ENCODE results near the gene AQP9.
A peak's percentile ranks its signal among the peaks of the same experiment; 100 is the strongest.
"Not testable (repeated sequence)": the region's sequence is repeated elsewhere in the genome, so short reads cannot be mapped to it uniquely, and the experiment has no call there.

Gene AQP9, protein sequence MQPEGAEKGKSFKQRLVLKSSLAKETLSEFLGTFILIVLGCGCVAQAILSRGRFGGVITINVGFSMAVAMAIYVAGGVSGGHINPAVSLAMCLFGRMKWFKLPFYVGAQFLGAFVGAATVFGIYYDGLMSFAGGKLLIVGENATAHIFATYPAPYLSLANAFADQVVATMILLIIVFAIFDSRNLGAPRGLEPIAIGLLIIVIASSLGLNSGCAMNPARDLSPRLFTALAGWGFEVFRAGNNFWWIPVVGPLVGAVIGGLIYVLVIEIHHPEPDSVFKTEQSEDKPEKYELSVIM

DNA sequence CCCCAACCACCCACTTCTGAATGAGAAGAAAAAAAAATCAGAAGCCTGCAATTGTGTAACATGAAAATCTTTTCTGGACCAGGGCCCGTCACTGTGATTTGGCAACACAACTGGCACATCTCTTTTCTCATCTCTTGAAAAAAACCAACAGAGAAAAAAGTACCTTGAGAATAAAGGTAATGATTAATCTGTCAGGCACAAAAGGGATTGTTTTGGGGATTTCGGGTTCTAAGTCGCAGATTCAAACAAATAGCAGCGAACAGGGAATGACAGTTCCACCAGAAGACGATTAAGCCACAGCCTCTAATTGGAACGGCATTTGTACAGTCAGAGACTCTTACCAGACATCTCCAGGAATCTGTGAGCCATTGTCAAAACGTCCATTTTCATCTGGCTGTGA is at the start of gene AQP9:
TSS of gene AQP9 (plus strand) at position 276 of the 400 bp plus-strand sequence. CDS start 185 bp downstream, outside the sequence.
- no peak for ATAC-seq
- no peak for DNase-seq

DNA sequence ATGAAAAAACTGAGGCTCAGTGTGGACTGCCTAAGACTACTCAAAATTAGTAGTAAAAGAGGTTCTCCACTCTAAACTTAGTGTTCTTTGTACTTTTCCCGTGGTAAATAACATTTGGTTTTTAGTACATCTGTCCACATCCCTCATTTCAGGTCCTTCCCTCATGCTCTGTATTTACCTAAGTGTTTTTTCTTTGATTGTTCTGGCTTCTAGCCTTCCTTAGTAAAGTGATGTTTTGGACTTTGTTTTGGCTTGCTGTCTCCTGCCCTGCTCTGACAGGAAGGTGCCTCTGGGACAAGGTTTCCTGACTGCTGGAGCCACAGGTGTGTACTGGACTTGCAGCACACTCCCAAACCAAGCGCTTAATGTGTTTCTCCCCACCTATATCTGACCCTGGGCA is 42.8 kb upstream of the AQP9 start:
- no peak for DNase-seq
- ATAC-seq = no peak

DNA sequence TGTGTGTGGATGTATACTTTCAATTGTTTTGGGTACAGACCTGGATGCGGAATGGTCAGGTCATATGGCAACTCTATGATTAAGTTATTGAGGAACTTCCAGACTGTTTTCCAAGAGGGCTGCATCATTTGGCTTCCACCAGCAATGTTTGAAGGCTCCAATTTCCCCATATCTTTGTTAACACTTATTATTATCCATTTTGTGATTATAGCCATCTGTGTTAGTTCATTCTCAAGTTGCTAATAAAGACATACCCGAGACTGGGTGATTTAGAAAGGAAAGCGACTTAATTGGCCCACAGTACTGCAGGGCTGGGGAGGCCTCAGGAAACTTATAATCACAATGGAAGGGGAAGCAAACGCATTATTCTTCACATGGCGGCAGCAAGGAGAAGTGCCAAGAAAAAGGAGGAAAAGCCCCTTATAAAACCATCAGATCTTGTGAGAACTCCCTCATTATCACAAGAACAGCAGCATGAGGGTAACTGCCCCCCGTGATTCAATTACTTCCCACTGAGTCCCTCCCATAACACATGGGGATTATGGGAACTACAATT is 41.6 kb upstream of the AQP9 start:
- ATAC-seq (no peak), DNase-seq (no peak)

DNA sequence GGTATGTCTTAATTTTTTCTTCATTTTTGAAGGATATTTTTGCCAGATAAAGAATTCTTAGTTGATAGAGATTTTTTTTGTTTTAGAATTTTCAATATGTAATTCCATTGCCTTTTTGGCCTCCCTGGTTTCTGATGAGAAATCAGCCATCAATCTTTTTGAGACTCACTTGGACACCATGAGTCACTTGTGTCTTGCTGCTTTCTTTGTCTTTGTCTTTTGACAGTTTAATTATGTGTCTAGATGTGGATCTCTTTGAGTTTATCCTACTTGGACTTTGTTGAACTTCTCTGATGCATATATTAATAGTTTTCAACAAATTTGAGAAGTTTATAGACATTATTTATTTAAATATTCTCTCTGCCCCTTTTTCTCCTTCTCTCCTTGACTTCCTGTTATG is 34.7 kb upstream of the AQP9 start:
- ATAC-seq = no peak
- no peak for DNase-seq

DNA sequence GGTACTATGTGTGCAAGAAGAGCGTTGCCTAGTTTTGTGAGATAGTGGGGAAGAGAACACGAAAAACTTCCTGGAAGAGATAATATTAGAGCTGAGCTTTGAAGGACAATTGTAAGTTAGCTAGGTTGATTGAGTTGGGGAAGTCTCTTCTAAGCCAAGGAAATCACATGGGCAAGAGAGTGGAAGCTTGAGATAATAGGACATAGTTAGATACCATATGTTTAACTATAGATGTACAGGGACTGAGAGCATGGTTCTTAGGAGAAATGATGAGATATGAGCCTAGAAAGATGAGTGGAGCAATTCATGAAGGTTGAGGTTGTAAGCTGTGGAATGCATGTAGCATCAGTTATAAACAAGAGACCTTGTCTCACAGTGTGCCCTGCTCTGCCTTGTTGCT is 30.1 kb upstream of the AQP9 start:
- no peak for ATAC-seq
- no peak for DNase-seq

DNA sequence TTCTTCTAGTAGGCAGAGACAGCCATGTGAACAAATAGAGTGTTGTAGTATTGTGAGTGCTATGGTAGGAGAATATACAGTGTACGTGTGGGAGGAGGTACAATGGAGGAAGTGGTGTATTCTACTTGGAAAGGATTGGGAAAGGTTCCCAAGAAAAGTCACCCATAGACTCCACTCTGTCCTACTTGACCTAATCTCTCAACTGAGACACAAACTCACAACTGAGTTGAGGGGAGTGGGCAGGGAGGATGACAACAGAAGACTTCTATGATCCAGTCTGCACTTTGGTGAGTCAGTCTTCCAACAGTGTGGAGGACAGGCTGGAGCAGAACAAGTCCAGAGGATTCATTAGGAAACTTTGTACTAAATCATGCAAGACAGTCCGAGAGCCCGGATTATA is 28.8 kb upstream of the AQP9 start:
- no peak for ATAC-seq
- DNase-seq = no peak

DNA sequence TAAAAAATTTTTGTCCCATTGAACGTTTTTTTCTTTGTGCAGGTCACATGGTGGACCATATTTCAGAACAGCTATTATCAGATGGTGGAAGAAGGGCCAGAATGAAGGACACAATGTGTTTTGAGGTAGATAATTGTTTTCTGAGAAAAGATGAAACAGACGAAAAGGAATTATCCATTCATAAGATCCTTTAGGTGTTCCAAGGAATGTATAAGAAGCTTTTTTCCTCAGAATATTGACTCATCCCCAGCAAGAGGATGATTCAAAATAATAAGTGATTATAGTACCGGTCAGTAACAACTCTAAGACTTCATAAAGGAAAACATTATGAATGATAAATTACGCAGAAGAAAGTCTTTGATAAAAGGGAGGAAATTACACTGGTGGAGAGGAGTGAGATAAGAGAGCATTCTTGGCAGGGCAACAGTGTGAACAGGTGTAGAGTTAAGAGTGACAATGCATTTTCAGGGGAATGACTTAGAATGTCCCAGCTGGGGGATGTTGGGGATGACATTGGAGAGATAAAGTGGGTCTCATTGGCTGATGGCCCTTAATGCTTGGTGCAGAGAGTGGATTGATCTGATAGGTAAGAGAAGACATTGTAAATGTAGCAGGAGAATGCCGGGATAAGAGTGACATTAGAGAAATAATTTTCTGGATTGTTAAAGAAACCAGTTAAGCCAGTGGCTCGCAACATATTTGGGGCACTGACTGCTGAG is 27.0 kb upstream of the AQP9 start:
- ATAC-seq (no peak), DNase-seq (no peak)

DNA sequence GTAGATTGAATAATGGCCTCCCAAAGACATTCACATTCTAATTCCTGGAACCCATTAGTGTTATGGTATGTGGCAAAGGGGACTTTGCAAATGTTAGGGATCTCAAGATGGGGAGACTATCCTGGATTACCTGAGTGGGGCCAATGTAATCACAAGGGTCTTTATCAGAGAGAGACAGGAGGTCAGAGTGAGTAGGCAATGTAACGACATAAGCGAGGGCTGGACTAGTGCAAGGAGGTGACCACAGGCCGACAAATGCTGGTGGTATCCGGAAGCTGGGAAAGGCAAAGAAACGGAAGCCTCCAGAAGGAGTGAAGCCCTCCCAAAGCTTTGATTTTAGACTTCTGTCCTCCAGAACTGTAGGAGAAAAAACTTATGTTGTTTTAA is 26.5 kb upstream of the AQP9 start:
- DNase-seq = no peak
- no peak for ATAC-seq

DNA sequence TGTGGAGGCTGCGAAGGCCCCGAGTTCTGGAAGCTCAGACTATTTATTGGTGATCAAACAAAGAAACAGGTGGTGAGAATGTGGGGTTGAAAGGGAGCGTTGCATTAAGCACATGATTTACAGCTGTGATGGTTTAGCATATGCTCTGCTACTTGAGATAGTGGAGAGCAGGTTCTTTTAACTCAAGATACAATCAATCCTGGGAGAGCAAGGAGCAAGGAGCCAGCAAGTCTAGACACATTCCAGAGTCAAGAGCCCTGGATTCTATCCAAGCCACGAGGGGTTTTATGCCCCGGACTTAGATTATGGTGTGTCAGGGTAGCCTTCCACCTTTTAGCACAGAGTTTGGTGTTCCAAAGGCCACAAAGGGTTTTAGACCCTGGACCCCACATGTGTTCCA is 24.8 kb upstream of the AQP9 start:
- not testable (repeated sequence) for DNase-seq, ATAC-seq

DNA sequence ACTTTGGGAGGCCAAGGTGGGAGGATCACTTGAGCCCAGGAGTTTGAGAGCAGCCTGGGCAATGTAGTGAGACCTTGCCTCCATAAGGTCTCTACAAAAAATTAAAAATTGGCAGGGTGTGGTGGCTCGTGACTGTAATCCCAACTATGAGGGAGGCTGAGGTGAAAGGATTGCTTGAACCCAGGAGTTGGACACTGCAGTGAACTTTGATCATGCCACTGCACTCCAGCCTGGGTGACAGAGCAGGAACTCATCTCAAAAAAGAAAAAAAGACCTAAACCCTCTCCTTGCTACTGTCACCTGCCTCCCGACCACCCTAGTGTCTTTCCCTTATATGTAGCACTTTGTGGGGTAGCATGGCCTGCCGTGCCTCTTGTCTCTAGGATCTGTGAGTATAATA is 23.8 kb upstream of the AQP9 start:
- no peak for DNase-seq

DNA sequence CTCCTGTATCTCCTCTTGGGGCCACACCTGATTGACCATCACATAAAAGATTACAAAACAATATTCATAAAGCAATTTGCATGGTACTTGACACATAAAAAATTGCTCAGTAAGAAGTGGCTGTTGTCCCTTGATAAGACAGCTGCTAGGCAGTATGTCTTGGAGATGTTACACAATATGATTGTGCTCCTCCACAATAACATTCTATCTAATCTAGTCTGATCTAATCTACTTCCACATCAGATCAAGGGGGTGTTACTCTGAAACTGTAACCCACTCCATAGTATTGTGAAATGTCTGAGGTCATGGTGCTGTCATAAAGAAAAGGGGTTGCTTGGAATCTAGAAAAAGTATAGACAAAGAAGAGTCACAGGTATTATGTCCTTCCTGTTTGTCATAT is 23.4 kb upstream of the AQP9 start:
- DNase-seq (no peak), ATAC-seq (no peak)

More for the DNA sequence above, 23.8 kb upstream of the AQP9 start:
- no peak for ATAC-seq

DNA sequence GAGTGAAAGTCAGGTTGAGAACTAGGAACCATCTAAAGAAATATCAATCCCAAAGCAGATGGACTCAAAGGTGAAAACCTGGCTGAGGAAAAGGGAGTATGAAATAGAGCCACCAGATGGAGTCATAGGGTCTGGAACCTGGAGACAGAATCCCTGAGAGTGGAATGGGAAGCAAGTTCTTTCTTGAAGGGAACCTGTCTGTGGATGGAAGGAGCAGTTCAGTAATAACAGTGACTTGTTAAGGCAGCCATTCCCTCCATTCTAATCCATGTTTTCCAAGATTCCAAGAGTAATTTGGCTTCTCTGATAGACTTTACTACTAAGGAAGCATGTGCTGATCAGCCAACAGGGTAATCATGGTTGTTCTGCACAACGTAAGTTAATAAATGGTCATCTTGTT is 22.5 kb upstream of the AQP9 start:
- ATAC-seq = no peak

DNA sequence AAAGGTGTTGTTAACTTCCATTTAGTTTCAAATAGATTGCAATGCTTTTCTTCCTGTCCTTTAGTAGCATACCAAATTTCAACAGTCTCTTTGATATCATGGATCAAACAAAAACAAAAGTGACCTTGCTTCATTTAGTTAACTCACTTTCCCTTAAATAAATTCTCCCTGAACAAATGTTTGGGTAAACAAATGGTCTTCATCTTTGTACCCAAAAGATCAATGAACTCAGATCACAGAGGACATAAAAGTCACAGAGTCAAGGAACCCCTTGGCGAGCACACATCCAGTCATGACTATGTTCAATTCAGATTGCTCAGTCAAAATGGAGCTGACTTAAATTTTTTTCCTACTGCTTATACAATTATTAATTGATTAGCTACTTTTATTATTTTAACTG is 20.6 kb upstream of the AQP9 start:
- ATAC-seq (no peak), DNase-seq (no peak)

More for the DNA sequence above, 22.5 kb upstream of the AQP9 start:
- DNase-seq = no peak

DNA sequence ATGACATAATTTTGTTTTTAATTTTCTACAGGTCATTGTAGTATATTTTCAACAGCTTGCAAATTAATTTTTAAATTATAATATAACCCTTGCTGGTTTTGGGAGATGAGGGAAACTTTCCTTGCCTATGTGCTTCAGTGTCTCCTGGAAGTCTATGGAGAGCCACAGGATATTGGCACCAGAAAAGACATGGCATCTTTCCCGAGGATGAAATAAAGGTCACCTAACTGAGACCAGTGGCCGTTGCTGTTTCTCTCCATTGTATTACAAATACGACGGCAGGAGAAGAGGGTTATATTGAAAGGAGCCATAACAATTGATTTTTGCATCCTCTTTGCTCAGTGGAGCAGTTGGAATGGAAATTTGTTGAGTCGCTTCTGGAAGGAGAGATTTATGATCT is 19.9 kb upstream of the AQP9 start:
- ATAC-seq = no peak
- no peak for DNase-seq

DNA sequence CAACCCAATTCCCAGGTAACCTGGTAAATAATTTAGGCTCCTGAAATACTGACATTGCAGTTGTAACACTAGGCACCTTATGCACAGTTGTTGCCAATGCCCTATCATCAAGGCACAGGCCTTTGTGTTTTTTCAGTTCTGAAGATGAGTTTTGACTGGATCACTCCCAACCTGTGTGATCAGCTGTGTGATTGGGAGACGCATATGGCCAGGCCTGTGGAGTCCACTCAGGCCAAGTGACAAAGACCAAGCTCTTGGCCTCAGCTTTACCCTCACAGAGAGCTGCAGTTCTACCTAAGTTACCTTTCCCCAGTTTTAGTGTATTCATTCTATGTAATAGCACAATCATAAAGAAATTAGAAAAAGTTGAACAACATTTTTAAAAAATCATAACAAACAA is 19.2 kb upstream of the AQP9 start:
- DNase-seq = no peak
- ATAC-seq = no peak

DNA sequence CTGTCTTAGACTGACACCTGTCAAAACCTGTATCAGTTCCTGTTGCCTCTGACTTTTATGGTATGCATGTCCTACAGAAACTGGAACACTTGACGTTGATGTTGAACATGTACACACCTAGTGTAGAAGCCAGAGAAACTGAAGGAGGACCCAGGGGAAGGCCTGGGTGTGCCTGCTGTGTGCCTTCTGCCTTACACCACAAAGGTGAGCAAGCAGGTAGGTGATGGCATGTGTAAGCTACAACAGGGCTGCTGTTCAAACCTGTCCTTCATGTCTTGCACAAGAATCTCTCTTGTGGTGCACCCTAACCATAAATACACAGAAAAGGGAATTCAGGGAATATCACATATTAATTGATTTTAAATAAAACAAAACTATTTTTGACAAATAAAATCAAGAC is 13.6 kb upstream of the AQP9 start:
- ATAC-seq (no peak), DNase-seq (no peak)

DNA sequence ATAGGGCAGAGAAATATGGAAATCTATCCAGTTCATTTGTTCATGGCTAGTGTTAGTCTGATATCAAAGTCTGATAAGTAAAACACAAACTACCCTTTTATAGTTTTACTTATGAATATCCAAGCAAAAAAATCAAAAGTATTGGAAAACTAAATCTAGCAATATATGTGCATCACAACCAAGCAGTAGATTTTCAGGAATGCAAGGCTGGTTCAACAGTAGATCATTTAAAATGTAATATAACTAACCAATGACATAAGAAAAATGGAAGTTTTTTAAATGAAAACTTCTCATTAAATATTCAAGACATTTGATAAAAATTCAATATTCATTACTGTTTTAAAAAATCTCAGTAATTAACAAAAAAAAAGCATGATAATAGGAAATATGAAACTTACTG is 12.8 kb upstream of the AQP9 start:
- DNase-seq = no peak
- no peak for ATAC-seq

DNA sequence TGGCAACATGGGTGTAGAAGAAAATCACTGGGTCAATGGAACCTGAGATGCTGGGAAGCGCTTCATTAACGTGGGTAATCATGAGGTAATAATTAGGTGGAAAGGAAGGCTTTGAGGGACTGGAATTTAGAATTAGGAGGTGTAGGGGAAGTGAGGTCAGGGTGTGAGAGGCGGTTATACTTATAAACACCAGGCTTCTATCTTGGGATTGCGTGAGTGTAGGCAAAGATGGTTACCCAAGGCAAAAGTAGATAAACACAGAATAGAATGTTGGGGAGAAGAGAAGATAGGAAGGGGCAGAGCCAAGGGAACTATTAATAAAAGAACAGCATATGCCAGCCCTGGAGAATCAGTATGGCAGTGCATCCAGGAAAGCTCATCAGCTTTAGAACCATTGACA is 3.3 kb upstream of the AQP9 start:
- ATAC-seq (no peak), DNase-seq (no peak)

DNA sequence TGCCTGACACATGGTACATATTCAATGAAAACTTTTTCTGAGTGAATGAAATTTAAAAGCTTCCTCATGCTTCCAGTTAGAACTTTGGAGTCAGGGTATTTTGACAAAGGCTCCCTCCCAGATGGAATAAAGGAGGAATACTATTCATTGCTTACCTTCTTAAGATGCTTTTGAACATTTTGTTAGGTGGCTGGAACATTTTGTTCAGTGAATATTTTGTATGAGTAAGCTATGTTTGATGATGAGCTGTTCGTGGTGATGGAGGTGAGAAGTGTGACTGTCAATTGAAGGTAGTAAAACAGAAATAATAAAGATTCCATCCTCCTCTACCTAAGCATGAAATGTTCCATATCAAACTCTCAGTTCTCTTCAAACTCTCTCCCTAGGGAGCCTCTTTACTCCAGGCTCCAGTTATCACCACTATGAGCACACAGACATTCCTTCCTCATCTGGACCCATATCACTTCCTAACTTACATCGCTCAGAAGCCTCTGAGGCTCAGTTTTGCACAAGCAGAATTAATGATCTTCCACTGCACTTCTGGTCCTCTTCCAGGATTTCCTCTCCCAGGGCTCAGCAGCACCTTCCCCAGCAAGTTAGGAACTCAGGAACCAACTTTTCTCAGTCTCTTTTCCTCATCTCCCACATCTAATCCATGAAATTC is 2.5 kb upstream of the AQP9 start:
- no peak for ATAC-seq

DNA sequence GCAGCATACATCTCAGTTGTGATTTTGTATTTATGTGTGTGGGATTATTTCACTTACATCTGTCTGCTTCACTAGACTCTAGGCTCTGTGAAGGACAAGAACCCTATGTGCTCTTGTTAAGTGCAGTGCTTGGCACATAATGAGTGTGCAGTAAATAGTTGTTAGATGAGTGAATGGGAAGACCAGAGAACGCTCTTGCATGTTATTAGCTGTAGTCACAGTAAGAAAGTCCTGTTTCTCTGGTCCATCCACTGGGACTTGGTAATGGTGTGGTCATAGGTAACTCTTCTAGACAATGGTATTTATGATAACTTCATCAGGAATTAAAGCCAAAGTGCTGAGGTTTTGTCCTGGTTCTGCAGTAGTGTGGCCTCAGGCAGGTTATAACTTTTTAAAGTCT is 1.4 kb upstream of the AQP9 start:
- DNase-seq = no peak
- no peak for ATAC-seq

More for the DNA sequence above, 2.5 kb upstream of the AQP9 start:
- no peak for DNase-seq

DNA sequence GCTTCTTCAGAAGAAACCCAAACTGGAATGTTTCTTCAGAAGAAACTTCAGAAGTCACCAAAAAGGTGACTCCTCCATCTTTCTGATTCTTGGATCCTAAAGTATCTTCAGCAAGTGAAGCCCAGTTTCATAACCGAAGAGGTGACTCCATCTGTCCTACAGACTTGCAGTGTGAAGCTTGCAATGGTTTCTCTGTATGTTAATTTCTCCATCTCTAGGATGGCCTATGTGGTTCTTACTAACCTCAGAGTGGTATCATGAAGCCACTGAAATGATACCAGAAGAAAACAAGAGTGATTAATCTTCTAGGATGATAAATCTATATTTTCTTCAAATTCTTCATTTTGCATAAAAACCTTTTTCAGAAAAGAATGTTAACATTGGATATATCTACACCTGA is 495 bp upstream of the AQP9 start:
- ATAC-seq (peak; percentile 49), DNase-seq (no peak)

DNA sequence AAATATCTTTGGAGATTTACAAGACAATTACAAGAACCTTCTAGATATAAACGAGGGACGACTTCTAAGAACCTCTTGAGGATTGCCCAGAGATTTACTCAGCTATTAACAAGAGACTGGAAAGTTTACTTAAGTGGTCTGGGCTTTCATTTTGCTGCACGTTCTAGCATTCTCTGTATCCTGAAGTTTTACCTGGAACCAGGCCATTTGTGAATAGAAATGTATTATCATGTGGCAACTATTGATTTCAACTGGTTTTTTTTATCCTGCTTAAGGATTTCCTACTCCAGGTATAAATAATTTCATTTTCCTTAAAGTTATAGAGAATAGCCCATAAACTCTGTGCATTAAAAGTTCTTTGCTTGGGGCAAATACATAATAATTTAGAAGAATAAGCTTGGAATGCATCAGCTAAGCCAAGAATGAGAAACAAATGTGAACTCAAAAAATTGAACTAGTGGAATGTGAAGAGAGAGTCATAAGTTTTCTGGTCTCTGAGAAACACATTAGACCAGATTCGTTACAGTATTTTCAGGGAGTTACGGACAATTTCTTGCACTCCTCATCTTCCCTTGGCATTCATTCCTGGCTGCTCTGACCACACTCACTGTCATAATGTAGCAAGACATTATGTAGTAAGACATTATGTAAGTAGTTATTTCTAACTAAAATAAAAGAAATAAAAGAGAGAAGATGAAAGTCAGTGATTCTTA is 1.3 kb downstream of the AQP9 start:
- no peak for DNase-seq

More for the DNA sequence above, 1.3 kb downstream of the AQP9 start:
- ATAC-seq = no peak

All from stimulated activated naive CD8-positive, alpha-beta T cell treated with anti-CD3 and anti-CD28 coated beads, Interleukin-15, Interleukin-2, amounts not matched to agents 100 U/mL and 50 U/mL, for 24 hours (primary cell).